Measurements from ENCODE around the gene RTL10.

RTL10 gene

DNA sequence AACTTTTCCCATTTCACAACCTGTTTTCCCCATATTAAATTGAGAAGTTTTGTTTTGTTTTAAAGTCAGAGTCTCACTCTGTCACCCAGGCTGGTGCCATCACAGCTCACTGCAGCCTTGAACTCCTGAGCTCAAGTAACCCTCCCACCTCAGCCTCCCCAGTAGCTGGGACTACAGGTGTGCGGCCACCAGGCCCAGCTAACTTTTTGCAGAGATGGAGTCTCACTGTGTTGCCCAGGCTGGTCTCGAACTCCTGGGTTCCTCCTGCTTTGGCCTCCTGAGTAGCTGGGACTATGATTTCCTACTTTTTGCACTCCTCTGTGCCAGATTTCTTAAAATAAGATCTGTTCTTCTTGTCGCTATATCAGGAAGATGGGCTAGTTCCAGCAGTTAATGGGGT lies 44.9 kb downstream of the RTL10 start:
- no peak for DNase-seq (ENCODE audit: low read depth in 2 of 2)

- DNase-seq (ENCODE audit: low read depth in 2 of 2): no peak
Observed at GRCh38 chr22:19808873-19809478, 45.7 kb downstream of the RTL10 start.

- no peak for DNase-seq (ENCODE audit: low read depth in 2 of 2)
Observed at GRCh38 chr22:19807914-19808872, 46.5 kb downstream of the RTL10 start.

DNA sequence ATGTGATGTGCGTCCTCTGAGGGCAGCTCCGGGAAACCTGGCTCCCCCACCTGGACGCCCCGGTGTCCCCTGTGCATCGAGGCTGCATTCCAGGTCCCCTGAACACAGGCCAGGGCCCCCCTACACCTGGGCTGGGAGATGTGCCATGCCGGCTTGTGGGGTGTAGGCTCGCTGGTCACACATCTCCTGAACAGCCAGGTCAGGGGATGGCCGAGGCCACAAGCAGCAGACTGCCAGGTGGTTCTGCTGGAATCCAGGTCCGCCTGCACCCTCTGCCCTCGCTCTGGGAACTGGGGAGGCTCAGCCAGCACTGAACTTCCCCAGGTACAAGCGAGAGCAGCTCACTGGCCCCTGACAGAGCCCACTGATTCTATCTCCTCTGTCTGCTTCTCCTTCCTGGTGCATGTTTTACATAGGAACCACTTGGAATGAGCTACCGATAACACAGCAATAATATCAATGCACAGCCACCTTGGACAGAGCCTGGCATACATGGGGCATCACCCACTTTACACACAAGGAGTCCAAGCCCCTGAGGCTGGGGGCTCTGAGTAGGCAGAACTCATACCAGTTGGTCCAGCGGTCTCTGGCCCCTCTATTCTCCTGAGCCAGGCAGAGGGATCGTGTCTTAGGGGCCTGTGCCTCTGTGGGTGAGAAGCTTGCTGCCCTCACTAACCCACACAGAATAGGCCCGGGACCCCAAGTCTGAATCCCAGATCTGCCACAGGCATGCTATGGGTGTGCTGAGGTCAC lies 47.3 kb downstream of the RTL10 start:
- no peak for DNase-seq (ENCODE audit: low read depth in 2 of 2)

GRCh38 chr22:19806213-19807160 lies 48.2 kb downstream of the RTL10 start:
- DNase-seq (ENCODE audit: low read depth in 2 of 2): no peak

GRCh38 chr22:19805821-19806212 lies 48.9 kb downstream of the RTL10 start:
- no peak for DNase-seq (ENCODE audit: low read depth in 2 of 2)
